NCI-H524 treated with DMSO at 0.1 percent for 48 hours (cell line): Measurements from ENCODE around the gene AHCYL1.

Experiments
- DNase-seq: peaks from one replicate; lab custom pipeline; 2025; lab: John Stamatoyannopoulos, UW

AHCYL1 gene

DNA sequence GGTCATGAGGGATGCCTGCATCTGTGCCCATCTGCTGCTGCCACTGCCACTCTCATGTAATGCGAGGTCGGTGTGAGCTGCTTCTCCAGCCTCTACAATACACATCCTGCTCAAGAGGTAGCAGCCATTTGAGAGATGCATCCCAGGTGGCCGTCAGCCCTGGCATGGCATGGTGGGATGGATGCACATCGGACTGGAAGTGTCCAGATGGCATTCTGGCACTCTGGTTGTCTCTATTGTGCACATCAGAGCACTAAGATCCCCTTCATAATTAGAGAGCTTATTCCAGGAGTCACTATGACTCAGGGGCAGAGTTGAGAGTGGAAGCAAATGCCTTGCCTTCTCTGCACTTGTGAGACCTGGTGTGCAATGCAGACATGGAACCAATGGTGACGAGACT is 53.7 kb downstream of the AHCYL1 start:
- DNase-seq, result no peak

DNA sequence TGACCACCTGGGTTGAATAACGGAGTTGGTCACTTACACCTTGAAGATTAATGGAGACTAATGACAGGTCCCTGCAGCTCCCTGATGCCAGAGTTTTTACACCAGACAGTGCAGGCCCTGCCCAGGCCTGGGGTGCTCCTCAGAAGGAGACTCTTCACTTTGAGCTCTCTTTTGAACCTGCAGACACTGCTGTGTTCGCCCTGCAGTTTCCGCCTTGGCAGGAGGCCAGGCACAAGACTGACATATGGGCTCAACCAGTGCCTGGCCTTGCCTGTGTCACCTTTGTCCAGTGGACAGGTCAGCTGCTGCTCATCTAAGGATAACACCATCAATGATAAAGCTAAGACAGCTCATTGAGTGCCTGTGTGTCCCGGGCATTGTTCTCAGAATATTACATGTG is 55.1 kb downstream of the AHCYL1 start:
- DNase-seq, result no peak

DNA sequence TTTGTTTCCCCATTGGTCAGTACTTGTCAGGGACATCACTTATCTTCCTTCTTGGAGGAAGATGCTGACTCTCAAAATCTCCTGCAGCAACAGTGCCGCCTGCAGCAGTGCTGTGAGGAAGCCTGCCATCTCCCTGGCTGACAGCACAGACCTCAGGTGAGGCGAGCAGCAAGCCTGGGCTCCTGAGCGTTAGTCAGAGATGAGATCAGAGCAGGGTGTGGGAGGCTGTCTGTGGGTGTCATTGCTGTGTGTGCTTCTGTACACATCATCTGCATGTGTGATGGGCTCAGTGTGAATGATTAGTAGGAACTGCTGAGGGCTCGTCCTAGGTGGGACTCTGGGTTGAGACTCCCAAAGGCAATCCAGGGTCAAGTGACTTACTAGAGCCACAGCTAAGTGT is 56.0 kb downstream of the AHCYL1 start:
- no peak for DNase-seq

DNA sequence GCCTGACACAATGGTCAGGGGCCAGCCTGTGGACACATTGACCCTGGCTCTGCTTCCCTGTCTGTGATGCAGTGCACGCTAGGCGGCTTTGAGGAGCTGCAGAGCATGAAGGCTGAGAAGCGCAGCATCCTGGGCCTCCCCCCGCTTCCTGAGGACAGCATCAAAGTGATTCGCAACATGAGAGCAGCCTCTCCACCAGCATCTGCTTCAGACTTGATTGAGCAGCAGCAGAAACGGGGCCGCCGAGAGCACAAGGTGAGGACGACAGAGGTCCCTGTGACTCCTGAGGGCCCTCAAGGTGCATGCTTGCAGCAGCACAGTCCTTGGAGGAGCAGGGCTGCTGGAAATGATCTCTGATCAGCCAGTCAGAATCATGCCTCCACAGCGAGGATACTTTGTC is 58.5 kb downstream of the AHCYL1 start:
- DNase-seq, result no peak

DNA sequence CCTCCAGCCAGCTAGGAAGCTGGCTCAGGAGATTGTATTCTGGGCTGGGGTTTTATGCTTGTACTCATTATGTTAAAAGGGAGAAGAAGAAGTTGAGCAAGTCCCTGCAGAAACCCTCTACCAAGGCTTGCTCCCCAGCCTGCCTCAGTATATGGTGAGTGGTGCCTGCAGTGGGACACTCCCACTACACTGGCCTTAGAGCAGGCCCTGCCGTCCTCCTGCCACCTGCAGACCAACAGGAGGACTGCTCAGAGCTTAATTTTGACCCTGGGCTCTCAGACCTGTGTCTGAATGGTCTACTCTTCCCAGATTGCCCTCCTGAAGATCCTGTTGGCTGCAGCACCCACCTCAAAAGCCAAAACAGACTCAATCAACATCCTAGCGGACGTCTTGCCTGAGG is 62.9 kb downstream of the AHCYL1 start:
- no peak for DNase-seq

DNA sequence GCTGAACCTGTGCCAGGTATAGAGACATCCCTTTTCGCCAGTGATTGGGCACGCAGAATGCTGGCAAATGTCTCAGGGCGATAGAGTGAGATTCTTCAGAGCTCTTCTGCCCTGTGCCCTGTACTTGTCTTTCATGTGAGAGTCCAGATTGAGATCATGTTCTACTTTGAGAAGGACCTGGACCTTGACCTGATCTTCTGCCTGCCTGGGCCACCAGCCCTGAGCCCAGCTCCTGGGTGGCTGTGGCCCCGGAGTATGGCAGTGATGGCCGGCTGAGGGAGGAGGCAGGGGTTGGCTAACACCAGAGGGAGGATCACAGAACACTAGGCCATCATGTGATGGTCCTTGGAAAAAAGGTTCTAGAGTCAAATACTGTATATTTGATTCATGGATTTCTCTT is 63.7 kb downstream of the AHCYL1 start:
- no peak for DNase-seq

DNA sequence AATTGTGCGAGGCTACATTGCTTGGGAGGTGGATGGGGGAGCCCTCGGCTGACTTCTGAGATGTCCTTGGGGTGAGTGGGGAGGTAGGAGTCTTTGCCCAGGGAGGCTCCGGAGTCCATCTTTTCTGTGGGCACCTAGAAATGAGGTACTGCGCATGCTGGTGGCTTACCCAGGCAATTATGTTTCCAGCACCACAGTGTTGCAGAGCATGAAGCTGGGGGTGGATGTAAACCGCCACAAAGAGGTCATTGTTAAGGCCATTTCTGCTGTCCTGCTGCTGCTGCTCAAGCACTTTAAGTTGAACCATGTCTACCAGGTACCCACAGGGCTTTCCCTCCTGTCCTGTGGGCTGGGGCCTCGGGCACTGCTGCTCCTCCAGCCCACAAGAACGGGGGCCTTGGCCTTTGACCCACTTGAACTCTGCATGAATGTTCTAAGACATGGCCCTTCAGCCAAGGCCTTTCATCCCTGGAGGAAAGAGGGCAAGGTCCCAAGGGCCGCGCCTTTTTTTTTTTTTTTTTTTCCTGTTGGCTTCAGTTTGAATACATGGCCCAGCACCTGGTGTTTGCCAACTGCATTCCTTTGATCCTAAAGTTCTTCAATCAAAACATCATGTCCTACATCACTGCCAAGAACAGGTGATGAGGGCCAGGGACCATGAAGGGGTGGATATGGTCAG is 64.5 kb downstream of the AHCYL1 start:
- no peak for DNase-seq

DNA sequence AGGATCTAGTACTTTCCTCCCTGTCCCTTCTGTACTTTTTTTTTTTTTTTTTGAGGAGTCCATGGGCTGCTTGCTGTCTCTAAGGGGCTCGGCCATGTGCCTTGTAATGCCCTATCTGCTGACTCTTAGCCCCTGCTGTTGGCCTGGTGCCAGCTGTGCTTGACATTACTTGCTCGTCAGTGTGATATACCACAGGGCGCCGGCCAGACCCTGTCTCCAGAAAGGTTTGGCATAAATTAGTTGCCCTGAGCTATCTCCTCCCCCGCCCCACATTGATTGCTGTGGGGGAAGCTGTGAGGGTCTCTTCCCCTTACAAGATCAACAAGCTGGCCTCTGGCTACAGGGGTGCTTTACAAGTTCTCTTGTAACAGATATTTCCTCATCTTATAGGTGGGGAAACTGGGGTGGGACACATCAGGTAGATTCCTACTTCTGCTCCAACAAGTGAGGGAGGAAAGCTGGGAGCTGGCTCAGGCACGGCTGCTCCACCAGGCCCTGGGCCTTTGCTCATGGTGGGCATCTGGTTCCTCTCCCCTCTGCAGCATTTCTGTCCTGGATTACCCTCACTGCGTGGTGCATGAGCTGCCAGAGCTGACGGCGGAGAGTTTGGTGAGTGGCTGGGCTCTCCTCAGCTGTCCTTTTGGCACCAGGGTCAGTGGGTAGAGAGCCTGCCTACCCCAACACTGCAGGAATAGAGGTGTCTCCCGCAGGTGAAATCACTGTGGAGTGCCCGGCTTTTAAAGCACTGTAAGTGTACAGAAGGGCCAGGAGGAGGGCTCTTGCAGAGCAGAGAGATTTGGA is 65.4 kb downstream of the AHCYL1 start:
- DNase-seq, result no peak

DNA sequence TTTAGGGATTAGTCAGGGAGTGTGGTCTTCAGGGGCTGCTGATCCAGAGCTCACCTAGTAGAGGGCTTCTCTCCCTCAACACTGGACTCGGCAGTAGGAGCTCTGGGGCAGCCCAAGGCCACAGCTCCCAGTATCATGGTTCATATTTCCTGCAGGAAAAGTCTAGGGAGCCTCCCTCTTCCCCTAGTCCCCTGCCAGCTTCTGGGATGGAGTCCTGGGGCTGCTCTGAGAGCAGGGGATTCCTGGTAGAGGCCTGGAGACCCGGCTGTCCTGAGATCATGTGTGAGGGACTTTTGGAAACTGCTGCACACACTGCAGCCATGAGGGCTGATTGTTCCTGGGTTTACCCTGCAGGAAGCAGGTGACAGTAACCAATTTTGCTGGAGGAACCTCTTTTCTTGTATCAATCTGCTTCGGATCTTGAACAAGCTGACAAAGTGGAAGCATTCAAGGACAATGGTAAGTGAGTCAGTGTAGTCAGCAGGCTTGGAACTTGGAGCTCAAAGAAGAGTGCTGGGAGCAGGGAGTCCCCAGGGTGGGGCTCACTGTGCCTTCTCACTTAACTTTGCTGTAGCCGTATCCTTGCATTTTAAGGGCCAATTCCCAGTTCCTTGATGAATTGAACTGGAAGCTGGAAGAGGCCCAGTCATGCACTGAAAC is 66.2 kb downstream of the AHCYL1 start:
- no peak for DNase-seq

DNA sequence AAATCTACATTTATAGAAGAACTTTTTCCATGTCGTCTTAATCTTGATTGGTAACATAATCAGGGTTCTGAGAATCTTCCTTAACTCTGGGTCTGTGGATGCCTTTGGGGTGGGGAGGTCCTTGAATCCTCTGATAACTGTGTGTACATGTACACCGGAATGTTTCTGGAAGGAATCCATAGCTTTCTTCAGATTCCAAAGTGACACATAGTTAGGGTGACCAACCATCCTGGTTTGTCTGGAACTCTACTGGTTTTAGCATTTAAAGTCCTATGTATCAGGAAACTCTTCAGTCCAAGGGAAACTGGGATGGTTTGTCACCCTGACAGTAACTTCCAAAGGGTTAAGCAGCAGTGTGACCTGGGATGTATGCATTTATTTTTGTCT is 66.7 kb downstream of the AHCYL1 start:
- DNase-seq, result no peak

DNA sequence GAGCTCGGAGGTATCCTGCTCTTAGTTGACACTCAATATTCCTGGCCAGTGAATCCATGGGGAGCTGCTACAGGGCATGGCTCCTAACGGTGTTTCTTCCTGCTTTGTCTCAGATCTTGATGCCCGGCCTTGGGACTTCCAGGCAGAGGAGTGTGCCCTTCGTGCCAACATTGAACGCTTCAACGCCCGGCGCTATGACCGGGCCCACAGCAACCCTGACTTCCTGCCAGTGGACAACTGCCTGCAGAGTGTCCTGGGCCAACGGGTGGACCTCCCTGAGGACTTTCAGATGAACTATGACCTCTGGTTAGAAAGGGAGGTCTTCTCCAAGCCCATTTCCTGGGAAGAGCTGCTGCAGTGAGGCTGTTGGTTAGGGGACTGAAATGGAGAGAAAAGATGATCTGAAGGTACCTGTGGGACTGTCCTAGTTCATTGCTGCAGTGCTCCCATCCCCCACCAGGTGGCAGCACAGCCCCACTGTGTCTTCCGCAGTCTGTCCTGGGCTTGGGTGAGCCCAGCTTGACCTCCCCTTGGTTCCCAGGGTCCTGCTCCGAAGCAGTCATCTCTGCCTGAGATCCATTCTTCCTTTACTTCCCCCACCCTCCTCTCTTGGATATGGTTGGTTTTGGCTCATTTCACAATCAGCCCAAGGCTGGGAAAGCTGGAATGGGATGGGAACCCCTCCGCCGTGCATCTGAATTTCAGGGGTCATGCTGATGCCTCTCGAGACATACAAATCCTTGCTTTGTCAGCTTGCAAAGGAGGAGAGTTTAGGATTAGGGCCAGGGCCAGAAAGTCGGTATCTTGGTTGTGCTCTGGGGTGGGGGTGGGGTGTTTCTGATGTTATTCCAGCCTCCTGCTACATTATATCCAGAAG is 69.2 kb downstream of the AHCYL1 start:
- no peak for DNase-seq

DNA sequence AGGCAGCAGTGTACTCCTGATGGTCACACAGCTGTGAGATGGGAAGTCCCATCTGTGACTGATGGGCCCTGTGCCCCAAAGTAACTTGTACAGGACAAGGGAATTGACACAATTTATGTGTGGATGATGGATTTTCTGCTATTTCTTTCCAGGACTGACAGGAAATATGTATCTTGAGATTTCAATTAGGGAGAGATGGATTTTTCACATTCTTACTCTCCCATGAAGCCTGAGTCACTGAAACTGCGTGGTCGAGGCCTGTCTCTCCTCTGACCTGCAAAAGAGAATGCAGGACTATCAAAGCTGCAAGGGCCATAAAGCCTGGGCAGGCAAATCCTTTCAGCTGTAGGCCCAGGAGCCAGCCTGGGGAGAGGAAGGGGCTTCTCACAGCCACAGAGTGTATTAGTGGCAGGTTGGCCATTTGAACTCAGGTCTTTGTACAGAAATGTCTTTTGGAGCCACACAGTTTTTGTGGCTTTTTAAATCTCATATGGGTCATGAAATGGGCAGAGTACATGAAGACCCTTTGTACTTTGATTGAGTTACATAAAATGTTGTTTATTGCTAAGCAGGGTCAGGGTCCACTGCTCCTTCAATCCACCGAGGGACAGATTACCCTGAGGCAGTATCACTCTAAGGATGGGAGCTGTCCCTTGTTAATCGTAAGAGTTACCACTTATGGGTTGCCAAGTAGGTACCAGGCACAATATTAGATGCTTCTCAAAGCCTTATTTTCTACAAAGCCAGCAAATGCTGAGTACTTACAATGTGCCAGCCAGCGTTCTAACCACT is 71.1 kb downstream of the AHCYL1 start:
- DNase-seq, result no peak

DNA sequence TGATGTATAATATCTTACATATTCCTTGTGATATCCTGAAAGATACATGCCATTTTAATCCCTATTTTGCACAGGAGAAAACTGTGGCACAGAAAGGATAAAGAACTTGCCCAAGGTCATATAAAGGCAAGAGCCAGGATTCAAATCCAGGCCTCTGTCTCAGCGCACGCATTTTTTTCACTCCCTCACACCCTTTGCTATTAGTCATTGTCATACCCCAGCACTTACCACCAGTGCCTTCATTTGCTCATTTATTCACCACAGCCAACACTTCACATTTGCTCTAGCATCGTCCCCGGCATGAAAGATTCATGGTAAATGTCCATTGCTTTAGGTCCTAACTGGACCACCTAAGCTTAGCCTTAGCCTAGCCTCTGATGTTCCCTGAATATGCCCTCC is 71.7 kb downstream of the AHCYL1 start:
- DNase-seq, result no peak

DNA sequence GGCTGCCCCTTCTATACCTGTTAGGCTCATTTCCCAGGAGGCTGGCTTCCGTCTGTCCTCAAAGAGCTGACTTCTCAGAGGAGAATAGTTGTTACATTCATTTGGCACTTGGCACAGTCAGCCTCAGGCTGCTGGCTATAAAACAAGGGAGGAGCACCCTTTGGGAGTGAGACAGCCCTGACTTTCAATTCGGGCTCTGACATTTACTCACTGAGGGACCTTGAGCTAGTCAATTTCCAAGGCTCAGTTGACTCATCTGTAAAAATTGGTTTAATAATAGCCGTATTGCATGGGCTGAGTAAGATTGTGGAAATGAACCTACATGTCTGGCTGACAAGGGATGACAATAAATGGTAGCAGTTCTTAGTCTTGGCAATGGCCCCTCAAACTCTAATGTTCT is 72.2 kb downstream of the AHCYL1 start:
- DNase-seq, result no peak

DNA sequence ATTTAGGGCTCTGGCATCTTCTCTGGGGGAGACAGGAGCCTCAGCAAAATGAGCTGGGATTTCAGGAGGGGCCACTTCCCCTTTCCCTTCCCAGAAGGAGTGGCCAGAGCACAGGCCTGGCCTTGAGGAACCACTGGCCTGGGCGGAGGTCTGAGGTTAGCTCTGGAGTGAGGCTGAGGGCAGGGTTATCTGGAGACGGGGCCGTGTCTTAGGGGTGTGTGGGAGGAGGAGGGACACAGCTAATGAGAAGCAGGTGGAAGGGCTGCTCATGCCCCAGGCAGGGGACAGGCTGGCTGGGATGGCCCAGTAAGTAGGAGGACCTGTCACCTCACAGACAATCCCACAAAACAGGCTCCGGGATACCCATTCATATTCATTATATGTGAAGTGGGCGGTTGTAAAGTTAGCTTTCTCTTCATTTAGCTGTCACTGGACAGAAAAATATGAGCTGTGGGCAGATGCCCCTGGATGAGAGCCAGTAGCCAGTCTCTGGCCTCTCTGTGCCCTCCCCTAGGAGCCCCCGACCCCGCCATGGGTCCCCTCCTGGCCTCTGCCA is 73.5 kb downstream of the AHCYL1 start:
- no peak for DNase-seq

DNA sequence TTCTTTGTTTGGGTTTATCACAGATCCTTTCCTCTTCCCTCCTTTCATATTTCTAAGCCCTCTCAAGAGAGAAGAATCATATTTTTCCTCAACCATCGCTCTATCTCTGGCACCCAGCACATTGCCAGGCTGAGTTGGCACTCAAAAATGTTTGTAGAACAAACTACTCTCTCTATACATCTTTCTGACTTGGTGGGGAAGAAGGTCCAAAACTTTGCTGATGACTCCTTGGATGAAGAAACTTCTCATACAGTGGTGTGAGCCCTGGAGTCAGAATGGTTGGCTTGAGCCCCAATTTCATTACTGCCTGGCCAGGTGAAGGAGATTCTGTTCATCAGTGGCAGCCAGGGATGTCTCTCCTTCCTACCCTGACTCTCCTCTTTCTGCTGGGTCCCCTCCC is 74.0 kb downstream of the AHCYL1 start:
- no peak for DNase-seq

DNA sequence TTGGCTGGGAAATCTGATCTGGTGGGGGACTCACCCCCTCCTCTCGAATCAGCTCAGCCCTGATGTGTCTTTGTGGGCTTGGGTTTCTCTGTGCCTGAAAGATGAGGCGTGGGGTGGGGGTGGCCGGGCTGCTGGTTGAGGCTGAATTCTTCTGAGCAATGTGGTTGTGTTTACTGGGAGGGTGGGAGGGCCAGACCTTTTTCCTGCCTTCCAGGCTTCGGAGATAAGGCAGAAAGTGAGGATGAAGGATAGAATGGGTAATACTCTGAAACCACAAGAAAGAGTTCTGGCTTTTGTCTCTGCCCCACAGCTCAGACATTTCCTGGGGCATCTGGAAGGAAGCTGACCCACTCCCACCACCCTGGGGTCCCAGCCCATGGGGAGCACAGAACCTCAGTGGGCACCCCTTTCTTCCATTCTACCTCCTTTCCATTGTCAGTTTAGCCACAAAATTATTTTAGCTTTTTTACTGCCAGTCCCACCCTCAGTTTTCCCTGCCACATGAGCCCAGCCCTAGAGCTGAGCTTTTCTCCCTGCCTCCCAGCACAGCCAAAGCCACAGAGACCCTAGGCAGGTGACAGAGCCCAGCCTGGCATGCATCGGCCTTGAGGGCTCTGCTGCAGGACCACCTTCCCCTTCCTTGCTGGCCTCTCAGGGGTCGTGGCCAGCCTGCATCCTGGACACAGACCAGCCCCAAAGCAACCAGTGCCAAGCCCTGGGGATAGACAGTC is 74.7 kb downstream of the AHCYL1 start:
- DNase-seq, result no peak

DNA sequence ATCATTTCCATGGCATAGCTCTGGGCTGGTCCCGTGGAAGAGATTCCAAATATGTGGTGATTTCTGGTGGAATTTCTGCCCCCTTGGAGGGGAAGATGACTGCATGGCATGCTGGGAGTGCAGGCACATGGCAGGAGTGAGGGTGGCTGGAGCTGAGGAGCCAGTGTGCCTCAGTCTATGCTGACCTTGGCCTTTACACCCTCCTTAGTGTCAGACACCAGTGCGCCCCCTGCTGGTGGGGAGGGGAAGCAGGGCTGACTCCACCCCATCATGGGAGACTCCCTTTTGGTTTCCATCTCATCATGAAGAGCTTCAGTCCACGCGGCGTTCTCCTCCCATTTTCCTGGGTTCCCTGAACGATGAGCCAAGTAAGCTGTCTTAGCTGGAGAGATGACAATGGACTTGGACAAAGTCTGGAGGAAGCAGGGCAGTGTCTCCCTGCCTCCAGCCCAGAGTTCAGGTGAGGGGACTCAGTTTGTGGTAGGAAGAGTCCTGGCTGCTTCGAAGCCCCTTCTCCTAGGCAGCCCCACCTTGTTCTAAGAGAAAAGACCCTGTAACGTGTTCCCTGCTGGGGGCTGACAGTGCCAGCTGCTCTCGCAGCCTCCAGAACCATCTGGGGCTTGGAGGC is 75.6 kb downstream of the AHCYL1 start:
- no peak for DNase-seq

DNA sequence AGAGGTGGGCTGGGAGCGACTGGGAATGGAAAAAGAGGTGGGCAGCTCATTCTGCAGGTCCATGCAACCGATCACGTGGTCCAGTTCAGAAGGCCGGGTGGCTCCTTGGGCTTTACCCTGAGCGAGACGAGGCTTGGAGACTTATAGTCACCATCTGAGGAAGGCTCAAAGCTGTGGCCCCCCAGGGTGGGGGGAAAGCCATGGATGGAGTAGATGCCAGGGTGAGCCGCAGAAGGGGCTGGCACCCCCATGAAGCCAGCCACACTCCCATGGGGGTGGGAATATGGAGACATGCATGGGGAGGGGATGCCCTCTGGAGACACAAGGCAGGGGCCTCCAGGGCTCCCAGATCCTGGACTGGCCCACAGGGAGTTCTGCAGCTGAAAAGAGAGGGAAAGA is 76.1 kb downstream of the AHCYL1 start:
- no peak for DNase-seq

DNA sequence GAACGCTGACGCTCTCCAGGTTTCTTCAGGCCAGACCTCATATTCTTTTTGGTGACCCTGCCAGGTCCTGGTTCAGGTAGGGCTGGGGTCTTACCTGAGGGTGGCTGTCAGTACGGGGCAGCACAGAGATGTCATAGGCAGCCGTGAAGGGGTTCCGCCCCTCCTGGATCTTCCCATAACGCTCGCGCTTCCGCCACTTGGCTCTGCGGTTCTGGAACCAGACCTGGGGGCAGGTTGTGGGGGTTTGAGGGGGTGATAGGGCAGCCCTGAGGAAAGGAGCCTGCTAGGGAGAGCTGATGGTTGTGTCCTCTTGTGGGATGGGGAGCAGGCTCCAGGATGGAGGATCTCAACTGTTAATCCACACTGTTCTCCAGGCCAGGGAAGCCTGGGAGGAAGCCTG is 76.8 kb downstream of the AHCYL1 start:
- no peak for DNase-seq
